Measurements from ENCODE around the gene GSTO2.

GSTO2 gene

DNA sequence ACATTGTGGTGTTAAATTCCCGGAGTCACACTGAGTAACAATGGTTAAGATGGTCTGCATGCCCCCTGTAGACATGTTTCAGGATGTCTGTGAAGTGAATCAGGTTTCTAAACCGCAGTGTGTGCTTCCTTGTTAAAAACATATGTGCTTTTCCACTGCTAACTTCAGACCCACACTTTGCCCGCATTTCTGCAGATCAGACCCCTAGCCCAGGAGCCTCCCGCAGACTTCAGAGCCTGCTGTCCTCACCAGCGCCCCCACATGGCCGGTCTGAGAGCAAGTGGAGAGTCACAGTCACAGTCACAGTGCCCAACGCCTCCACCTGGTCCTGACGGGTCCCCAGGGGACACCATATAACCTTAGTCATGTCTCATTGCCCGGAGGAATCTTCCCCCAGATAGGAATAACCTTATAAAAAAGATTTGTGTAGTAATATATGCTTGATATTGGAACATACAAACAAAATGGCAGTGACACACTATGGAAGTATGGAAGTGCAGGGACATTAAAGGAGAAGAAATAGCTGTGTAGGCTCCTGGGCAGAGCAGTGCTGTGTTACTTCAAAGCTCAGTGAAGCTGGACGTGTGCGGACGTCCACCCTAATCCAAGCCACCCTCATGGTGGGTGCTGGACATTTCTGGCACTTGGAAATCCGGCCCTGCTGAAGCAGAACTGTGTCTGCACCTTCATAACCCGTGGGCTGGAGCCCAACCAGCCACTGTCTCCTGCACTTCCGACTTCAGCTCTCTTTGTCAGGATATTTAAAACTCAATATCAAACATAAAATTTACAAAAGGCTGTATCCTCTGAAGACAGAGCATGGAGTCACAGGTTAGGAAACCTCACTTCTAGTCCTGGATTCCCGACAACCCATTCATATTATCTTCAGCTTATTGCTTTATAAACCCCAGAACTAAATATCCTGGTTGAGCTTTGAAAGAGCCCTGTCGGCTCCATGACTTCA, 29.0 kb downstream of the GSTO2 start:
- TF ChIP-seq, protein P1, sequence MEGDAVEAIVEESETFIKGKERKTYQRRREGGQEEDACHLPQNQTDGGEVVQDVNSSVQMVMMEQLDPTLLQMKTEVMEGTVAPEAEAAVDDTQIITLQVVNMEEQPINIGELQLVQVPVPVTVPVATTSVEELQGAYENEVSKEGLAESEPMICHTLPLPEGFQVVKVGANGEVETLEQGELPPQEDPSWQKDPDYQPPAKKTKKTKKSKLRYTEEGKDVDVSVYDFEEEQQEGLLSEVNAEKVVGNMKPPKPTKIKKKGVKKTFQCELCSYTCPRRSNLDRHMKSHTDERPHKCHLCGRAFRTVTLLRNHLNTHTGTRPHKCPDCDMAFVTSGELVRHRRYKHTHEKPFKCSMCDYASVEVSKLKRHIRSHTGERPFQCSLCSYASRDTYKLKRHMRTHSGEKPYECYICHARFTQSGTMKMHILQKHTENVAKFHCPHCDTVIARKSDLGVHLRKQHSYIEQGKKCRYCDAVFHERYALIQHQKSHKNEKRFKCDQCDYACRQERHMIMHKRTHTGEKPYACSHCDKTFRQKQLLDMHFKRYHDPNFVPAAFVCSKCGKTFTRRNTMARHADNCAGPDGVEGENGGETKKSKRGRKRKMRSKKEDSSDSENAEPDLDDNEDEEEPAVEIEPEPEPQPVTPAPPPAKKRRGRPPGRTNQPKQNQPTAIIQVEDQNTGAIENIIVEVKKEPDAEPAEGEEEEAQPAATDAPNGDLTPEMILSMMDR (conservative IDR thresholded peaks at IDR 0.05; ENCODE audit: low read depth): 0 out of 2 replicates have a peak, but pooled peaks have one; percentile 22
- peak overlapping the region; percentile 35 for H3K27ac ChIP-seq
- no peak for DNase-seq (ENCODE audit: low spot score)
- ChIA-PET POLR2A (ENCODE audit: low non-redundant PET) (no interaction called here), CTCF (interaction anchor here (0.6 kb wide), 1 partner anchor 253 kb away, joined by 5 read pairs; no protein-coding TSS in a partner anchor)

DNA sequence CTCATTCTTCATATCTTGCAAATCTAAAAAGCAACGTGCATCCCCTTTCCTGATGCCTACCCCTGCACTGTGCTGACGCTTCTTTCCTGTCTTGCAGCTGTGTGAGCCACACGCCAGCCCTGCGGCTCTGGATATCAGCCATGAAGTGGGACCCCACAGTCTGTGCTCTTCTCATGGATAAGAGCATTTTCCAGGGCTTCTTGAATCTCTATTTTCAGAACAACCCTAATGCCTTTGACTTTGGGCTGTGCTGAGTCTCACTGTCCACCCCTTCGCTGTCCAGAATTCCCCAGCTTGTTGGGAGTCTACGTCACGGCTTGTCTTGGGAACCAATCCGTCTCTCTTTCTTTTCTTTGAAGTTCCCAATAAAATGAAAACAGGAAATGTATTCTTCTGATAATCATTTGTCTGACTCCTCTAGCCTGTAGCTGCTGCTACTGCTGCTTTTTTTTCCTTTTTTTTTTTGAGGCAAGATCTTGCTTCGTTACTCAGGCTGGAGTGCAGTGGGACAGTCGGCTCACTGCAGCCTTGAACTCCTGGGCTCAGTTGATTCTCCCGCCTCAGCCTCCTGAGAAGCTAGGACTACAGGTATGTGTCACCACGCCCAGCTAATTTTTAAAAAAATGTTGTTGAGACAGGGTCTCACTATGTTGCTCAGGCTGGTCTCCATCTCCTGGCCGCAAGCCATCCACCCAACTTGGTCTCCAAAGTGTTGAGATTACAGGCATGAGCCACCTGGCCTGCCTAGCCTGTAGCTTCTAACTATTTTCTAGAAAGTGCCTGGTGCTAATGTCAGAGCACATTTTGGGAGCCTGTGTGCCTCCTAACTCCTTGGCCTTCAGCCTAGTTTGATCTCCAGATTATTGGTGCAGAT, 30.3 kb downstream of the GSTO2 start:
- H3K27ac ChIP-seq: peak overlapping the region; percentile 99
- TF ChIP-seq, protein P1 (conservative IDR thresholded peaks at IDR 0.05; ENCODE audit: low read depth): no peak
- ChIA-PET POLR2A (ENCODE audit: low non-redundant PET) (no interaction called here), CTCF (interaction anchor here (0.6 to 1.5 kb wide), 2 partner anchors 55 to 876 kb away, joined by 4 to 7 read pairs; partner anchors contain the start of gene CFAP58)
- no peak for DNase-seq (ENCODE audit: low spot score)

DNA sequence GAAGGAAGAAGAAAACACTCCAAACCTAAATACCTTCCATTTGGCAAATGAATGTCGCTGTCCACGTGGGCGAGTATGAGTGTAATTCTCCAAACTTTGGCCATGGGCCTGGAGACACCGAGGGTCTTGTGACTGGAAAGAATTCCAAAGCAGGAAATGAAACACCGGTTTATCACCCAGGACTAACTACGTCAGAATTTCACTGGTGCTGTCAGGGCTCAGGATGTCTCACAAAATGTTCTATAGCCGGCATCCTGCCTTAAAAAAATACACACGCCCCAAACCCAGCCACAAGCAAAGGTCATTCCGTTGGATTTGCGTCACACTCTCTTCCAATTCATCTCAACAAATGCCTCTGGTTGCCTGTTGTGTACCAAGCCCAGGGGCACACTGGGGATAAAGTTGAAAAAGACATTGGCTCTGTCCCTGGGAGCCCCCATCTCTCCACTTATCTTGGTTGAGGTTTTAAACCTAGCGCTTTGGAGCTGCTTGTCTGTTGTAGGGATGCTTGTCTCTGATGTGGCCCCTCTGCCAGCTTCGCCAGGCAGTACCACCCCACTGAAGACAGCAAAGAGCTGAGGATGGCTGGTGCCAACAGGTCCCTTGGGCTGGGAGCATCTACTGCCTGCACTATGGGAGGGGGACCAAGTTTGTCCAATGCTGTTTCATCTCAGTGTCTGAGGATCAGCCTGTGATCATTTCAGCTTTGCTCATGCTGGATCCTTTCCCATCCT, 31.2 kb downstream of the GSTO2 start:
- DNase-seq (ENCODE audit: low spot score): no peak
- H3K27ac ChIP-seq: peak overlapping the region; percentile 99
- TF ChIP-seq, protein P1 (conservative IDR thresholded peaks at IDR 0.05; ENCODE audit: low read depth): no peak
- ChIA-PET CTCF (interaction anchor here (0.5 to 1.5 kb wide), 3 partner anchors 44 to 54 kb away, joined by 3 to 7 read pairs (median 4); partner anchors contain the start of gene CFAP58), POLR2A (ENCODE audit: low non-redundant PET) (no interaction called here)

DNA sequence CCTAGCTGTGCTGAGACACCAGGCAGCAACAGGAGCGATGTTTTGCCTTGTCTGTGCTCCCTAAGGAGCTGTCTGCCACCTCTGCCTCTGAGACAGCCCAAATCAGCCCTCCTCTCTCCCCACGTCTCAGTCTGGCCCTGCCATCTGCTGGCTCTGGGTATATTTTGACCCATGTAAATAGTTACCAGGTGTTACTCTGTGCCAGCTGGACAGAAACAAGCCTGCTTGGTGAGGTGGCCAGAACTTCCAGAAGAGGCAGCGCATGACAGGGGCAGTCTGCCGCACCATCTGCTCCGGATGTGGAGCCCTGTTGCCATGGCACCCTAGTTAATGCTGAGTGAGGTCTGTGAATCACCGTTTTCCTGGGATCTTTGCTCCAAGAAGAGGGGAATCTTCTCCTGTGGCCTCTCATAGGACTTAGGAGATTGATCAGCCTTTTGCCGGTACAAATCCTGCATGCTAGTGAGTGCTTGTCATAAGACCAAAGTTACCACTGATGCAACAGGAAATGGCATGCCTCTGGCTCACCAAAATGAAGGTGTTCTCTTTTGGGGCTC, 31.8 kb downstream of the GSTO2 start:
- TF ChIP-seq, protein P1 (conservative IDR thresholded peaks at IDR 0.05; ENCODE audit: low read depth): peak; percentile 35
- POLR2A ChIA-PET (ENCODE audit: low non-redundant PET): no interaction called here
- DNase-seq (ENCODE audit: low spot score): peak; percentile 84
- H3K27ac ChIP-seq: peak overlapping the region; percentile 99
- CTCF ChIA-PET: interaction anchor here (0.5 to 1.1 kb wide), 3 partner anchors 43 to 452 kb away, joined by 3 to 5 read pairs (median 4); no protein-coding TSS in a partner anchor

DNA sequence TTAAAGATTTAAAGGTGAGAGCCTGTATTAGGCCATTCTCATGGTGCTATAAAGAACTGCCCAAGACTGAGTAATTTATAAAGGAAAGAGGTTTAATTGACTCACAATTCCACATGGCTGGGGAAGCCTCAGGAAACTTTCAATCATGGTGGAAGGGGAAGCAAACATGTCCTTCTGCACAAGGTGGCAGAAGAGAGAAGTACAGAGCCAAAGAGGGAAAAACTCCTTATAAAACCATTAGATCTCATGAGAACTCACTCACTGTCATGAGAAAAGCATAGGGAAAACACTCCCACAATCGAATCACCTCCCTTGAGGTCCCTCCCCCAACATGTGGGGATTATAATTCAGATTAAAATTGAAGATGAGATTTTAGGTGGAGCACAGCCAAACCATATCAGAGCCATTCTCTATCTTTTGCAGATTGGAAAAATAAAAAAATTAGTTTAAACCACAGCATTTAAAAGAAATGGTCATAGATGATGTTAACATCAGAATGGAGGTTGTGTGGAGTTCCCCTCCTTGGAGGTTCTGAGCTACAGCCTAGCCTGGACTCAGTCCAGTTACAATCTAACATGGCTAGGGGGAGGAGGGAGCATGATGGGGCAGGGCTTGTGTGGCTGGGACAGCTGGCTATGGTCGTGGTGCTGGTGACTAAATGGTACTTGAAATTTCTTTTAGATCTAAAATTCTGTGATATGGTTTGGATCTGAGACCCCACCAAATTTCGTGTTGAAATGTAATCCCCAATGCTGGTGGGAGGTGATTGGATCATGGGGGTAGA, 33.1 kb downstream of the GSTO2 start:
- no peak for DNase-seq (ENCODE audit: low spot score)
- POLR2A ChIA-PET (ENCODE audit: low non-redundant PET): no interaction called here
- TF ChIP-seq, protein P1 (conservative IDR thresholded peaks at IDR 0.05; ENCODE audit: low read depth): no peak
- peak overlapping the region; percentile 45; the same call in 1 of the 2 replicates for H3K27ac ChIP-seq
- CTCF ChIA-PET: interaction anchor here (0.7 to 0.9 kb wide), 2 partner anchors 51 to 84 kb away, joined by 3 to 4 read pairs; partner anchors contain the start of gene CFAP58
